ENCODE results near the gene ID2.

DNA sequence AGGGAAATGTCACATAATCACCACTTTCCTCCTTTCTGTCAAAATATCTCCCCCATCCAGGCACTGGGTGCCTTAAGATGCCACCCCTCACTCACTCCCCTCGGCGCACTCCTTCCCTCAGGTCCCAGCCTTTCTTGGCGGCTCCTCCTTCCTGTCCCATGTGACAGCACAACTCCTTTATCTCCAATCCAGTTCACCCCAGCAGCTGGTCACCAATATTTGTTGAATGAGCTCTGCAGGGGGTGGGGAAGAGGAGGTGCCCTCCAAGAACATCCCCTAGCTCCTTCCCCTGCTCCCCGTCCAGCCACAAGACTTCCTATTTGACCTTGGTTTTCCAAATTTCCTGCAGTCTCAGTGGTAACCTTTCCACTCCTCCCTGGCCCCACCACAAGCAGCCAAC, 31.6 kb upstream of the ID2 start:
- TF ChIP-seq, protein P1, sequence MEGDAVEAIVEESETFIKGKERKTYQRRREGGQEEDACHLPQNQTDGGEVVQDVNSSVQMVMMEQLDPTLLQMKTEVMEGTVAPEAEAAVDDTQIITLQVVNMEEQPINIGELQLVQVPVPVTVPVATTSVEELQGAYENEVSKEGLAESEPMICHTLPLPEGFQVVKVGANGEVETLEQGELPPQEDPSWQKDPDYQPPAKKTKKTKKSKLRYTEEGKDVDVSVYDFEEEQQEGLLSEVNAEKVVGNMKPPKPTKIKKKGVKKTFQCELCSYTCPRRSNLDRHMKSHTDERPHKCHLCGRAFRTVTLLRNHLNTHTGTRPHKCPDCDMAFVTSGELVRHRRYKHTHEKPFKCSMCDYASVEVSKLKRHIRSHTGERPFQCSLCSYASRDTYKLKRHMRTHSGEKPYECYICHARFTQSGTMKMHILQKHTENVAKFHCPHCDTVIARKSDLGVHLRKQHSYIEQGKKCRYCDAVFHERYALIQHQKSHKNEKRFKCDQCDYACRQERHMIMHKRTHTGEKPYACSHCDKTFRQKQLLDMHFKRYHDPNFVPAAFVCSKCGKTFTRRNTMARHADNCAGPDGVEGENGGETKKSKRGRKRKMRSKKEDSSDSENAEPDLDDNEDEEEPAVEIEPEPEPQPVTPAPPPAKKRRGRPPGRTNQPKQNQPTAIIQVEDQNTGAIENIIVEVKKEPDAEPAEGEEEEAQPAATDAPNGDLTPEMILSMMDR (IDR thresholded peaks at IDR 0.05; ENCODE audit: low read depth, low read length, missing input control), result no peak
- TF ChIP-seq, protein P2, sequence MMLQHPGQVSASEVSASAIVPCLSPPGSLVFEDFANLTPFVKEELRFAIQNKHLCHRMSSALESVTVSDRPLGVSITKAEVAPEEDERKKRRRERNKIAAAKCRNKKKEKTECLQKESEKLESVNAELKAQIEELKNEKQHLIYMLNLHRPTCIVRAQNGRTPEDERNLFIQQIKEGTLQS (IDR thresholded peaks at IDR 0.05), result no peak
- TF ChIP-seq YY1 (IDR thresholded peaks at IDR 0.05) (no peak), REST (IDR thresholded peaks at IDR 0.05) (no peak)
